ENCODE results near the gene POLR2J. TPM values are rescaled to one million over a fixed set of nuclear protein-coding genes. Genes with fewer than 3 reads are reported as not detected.

The POLR2J gene
- total RNA-seq, 1 experiment from 2014 or later, result 70.0 TPM

DNA sequence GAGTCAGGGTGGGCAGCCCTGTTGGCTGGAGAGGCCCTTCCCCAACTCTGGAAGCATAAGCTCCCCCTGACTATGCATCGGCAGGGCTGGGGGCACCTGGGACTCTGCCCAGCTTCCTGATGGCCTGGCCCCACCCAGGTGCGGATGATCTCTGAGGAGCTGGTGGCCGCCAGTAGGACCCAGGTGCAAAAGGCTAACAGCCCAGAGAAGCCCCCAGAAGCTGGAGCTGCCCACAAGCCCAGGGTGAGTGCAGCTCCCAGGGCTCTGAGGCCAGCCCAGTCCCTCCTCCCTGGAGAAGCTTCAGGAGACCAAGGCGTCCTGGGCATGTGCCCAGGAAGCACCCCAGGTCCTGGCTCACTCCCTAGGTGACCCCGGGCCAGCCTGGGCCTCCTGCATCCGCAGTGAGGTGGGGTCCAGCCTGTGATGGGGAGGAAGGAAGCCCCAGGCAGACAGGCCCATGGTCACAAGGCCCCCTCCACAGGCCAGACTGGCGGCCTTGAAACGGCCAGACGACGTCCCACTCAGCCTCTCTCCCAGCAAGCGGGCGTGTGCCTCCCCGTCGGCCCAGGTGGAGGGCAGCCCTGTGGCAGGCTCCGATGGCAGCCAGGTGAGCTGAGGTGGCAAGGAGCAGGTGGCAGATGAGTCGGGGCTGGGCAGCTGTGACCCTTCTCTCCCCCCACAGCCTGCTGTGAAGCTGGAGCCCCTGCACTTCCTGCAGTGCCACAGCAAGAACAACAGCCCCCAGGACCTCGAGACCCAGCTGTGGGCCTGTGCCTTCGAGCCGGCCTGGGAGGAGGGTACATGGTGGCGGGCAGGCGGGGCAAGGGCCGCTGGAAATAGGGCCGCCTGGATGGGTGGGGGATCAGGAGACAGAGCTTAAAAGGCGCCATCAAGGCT is 10.9 kb downstream of the POLR2J start:
- Mint-ChIP-seq H3K9me3 (ENCODE audit: unreplicated experiment) (no peaks in the 10 kb centered on the region), H3K36me3 (ENCODE audit: insufficient read depth, unreplicated experiment) (peaks cover 38% of the 10 kb centered on the region), H3K27me3 (ENCODE audit: insufficient read depth, unreplicated experiment) (no peaks in the 10 kb centered on the region), H3K27ac (ENCODE audit: unreplicated experiment) (no peak overlapping the region), H3K4me3 (ENCODE audit: unreplicated experiment) (no peak overlapping the region), H3K4me1 (ENCODE audit: low read depth, unreplicated experiment) (peaks cover 8% of the 10 kb centered on the region)
- ChIA-PET POLR2A (no interaction called here), CTCF (interaction anchor here (0.6 to 1.0 kb wide), 2 partner anchors 177 to 477 kb away, joined by 3 read pairs; no protein-coding TSS in a partner anchor)
- H3K36me3 ChIP-seq (ENCODE audit: control insufficient read depth, insufficient read depth, low read length), result no peaks in the 10 kb centered on the region; the same call in 1 of the 2 replicates
- TF ChIP-seq, protein P1, sequence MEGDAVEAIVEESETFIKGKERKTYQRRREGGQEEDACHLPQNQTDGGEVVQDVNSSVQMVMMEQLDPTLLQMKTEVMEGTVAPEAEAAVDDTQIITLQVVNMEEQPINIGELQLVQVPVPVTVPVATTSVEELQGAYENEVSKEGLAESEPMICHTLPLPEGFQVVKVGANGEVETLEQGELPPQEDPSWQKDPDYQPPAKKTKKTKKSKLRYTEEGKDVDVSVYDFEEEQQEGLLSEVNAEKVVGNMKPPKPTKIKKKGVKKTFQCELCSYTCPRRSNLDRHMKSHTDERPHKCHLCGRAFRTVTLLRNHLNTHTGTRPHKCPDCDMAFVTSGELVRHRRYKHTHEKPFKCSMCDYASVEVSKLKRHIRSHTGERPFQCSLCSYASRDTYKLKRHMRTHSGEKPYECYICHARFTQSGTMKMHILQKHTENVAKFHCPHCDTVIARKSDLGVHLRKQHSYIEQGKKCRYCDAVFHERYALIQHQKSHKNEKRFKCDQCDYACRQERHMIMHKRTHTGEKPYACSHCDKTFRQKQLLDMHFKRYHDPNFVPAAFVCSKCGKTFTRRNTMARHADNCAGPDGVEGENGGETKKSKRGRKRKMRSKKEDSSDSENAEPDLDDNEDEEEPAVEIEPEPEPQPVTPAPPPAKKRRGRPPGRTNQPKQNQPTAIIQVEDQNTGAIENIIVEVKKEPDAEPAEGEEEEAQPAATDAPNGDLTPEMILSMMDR (IDR thresholded peaks at IDR 0.05; ENCODE audit: insufficient read depth in 1 of 2, low read depth in 1 of 2, low read length in 1 of 2, severe bottlenecking in 1 of 2, unreplicated experiment in 1 of 2), result no peak
- peaks cover 5% of the 10 kb centered on the region; the same call in 1 of the 2 replicates for H3K4me1 ChIP-seq
- H3K4me3 ChIP-seq (ENCODE audit: low read depth, low read length), result no peak overlapping the region
- no peaks in the 10 kb centered on the region for H3K27me3 ChIP-seq (replicated peaks; ENCODE audit: control insufficient read depth, insufficient read depth, low read length)
- no TSS peak for BruUV-seq (replicated peaks)
- intact Hi-C loops (cut with micrococcal nuclease; ENCODE audit: unreplicated experiment), result no loop called here
- no peak for DNase-seq
- no peaks in the 10 kb centered on the region for H3K9me3 ChIP-seq

DNA sequence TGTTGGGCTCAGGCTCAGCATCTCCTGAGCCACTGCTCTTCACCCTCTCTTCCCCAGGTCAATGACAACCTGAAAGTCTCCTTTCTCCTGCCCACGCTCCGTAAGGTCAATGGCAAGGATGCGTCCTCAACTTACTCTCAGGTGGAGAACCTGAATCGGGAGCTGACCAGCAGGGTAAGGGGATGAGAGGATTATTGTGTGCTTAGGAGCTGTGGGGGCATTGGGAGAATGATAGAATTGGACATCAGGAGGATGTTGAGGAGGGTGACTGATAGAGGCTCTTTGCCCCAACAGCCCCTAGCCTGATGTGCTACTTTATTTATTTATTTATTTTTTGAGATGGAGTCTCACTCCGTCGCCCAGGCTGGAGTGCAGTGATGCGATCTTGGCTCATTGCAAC is 12.6 kb downstream of the POLR2J start:
- TSS peak; percentile 28 for BruUV-seq (replicated peaks)
- no peak for DNase-seq
- Histone ChIP-seq H3K27me3 (replicated peaks; ENCODE audit: control insufficient read depth, insufficient read depth, low read length) (no peaks in the 10 kb centered on the region), H3K4me3 (ENCODE audit: low read depth, low read length) (no peak overlapping the region), H3K36me3 (ENCODE audit: control insufficient read depth, insufficient read depth, low read length) (no peaks in the 10 kb centered on the region; the same call in 1 of the 2 replicates), H3K9me3 (no peaks in the 10 kb centered on the region), H3K4me1 (peaks cover 5% of the 10 kb centered on the region; the same call in 1 of the 2 replicates)
- Mint-ChIP-seq H3K27ac (ENCODE audit: unreplicated experiment) (no peak overlapping the region), H3K4me1 (ENCODE audit: low read depth, unreplicated experiment) (peaks cover 8% of the 10 kb centered on the region), H3K4me3 (ENCODE audit: unreplicated experiment) (peak overlapping the region; percentile 87), H3K9me3 (ENCODE audit: unreplicated experiment) (no peaks in the 10 kb centered on the region), H3K27me3 (ENCODE audit: insufficient read depth, unreplicated experiment) (no peaks in the 10 kb centered on the region), H3K36me3 (ENCODE audit: insufficient read depth, unreplicated experiment) (peaks cover 31% of the 10 kb centered on the region)
- TF ChIP-seq, protein P1 (IDR thresholded peaks at IDR 0.05; ENCODE audit: insufficient read depth in 1 of 2, low read depth in 1 of 2, low read length in 1 of 2, severe bottlenecking in 1 of 2, unreplicated experiment in 1 of 2), result no peak
- CTCF ChIA-PET, result interaction anchor here (0.7 to 1.0 kb wide), 2 partner anchors 8 to 61 kb away, joined by 4 to 7 read pairs; no protein-coding TSS in a partner anchor
- intact Hi-C loops (cut with micrococcal nuclease; ENCODE audit: unreplicated experiment), result no loop called here
- POLR2A ChIA-PET, result no interaction called here

DNA sequence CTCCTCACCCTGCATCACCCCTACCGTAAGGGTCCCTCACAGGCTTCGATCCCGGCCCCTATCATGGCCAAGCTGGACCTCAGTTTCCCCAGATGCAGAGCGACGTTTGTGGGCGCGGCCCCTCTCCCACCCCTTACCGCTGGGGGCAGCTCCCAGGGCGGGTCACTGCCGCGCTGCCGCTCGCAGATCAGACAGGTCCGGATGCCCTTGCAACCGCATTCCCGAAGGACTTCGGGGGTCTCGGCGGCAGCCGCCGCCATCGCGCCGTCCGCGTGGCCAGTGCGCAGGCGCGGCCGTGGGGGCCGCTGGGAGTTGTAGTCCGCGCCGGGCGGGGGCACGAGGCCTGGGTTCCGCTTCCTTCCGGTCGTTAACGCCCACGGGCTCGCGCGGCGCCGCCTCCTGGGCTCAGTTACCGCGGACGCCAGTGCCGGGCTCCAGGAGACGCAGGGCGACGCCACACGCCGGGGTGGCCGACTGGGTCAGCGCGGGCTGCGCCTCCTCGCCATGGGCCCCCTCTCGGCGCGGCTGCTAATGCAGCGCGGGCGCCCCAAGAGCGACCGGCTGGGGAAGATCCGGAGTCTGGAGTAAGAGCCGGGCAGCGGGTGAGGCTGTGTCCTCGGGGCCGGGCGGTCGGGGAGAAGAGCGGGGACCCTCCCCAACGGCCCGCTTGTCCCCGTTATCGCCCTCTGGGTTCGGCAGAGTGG is 14.0 kb downstream of the POLR2J start, which contains the start of the genes ALKBH4 and LRWD1:
TSS of gene ALKBH4 (minus strand) at position 287 of the 704 bp plus-strand sequence. CDS start at position 260, 27 bp downstream.
TSS of gene LRWD1 (plus strand) at position 408 of the 704 bp plus-strand sequence. CDS start at position 505, 97 bp downstream.
- H3K4me3 ChIP-seq (ENCODE audit: low read depth, low read length), result peak within 1 kb of the TSS; percentile 67
- intact Hi-C loops (cut with micrococcal nuclease; ENCODE audit: unreplicated experiment), result no loop called here
- Mint-ChIP-seq H3K36me3 (ENCODE audit: insufficient read depth, unreplicated experiment) (peaks cover 29% of the 10 kb centered on the region), H3K27ac (ENCODE audit: unreplicated experiment) (peak within 1 kb of the TSS; percentile 71), H3K4me3 (ENCODE audit: unreplicated experiment) (peak within 1 kb of the TSS; percentile 87), H3K4me1 (ENCODE audit: low read depth, unreplicated experiment) (peaks cover 8% of the 10 kb centered on the region), H3K9me3 (ENCODE audit: unreplicated experiment) (no peaks in the 10 kb centered on the region), H3K27me3 (ENCODE audit: insufficient read depth, unreplicated experiment) (no peaks in the 10 kb centered on the region)
- ChIA-PET CTCF (interaction anchor here (0.6 to 1.1 kb wide), 2 partner anchors 14 to 60 kb away, joined by 3 to 7 read pairs (median 3); no protein-coding TSS in a partner anchor), POLR2A (interaction anchor here (1.0 kb wide), 1 partner anchor 69 kb away, joined by 5 read pairs; the partner anchor contains the start of gene PRKRIP1)
- TF ChIP-seq, protein P1 (IDR thresholded peaks at IDR 0.05; ENCODE audit: insufficient read depth in 1 of 2, low read depth in 1 of 2, low read length in 1 of 2, severe bottlenecking in 1 of 2, unreplicated experiment in 1 of 2), result peak in 1 of 2 experiments; percentile 10
- no peaks in the 10 kb centered on the region for H3K27me3 ChIP-seq (replicated peaks; ENCODE audit: control insufficient read depth, insufficient read depth, low read length)
- H3K36me3 ChIP-seq (ENCODE audit: control insufficient read depth, insufficient read depth, low read length), result no peaks in the 10 kb centered on the region; the same call in none of the 2 replicates
- peak; percentile 92 to 95 for DNase-seq
- H3K9me3 ChIP-seq, result no peaks in the 10 kb centered on the region
- BruUV-seq (replicated peaks), result no TSS peak
- H3K4me1 ChIP-seq, result peaks cover 5% of the 10 kb centered on the region; the same call in 1 of the 2 replicates
